ENCODE measurements around the gene ITGA1. TPM values are rescaled to one million over a fixed set of nuclear protein-coding genes. Genes with fewer than 3 reads are reported as not detected.

The ITGA1 gene
- total RNA-seq, 6 experiments from 2014 or later, result 46.9 to 101 (median 83.9) TPM

- Mint-ChIP-seq H3K9me3 (no peaks in the 10 kb centered on the region), H3K4me3 (peak overlapping the region; percentile 76), H3K4me1 (ENCODE audit: low read depth) (peaks cover 11% of the 10 kb centered on the region; the same call in 1 of the 2 replicates), H3K27ac (peak overlapping the region; percentile 77), H3K27me3 (ENCODE audit: insufficient read depth) (no peaks in the 10 kb centered on the region), H3K36me3 (ENCODE audit: low read depth) (peaks cover 21% of the 10 kb centered on the region)
- DNase-seq, result peak; percentile 62
- TF ChIP-seq CTCF (IDR thresholded peaks at IDR 0.05), result no peak
Measured at GRCh38 chr5:52853650-52854049, 65.9 kb downstream of the ITGA1 start.

GRCh38 chr5:52854301-52854700 lies 66.6 kb downstream of the ITGA1 start:
- no peaks in the 10 kb centered on the region for H3K27me3 Mint-ChIP-seq (ENCODE audit: insufficient read depth)
- H3K4me3 Mint-ChIP-seq, result peak overlapping the region; percentile 76
- H3K36me3 Mint-ChIP-seq (ENCODE audit: low read depth), result peaks cover 18% of the 10 kb centered on the region
- TF ChIP-seq CTCF (IDR thresholded peaks at IDR 0.05), result no peak
- H3K4me1 Mint-ChIP-seq (ENCODE audit: low read depth), result peaks cover 17% of the 10 kb centered on the region
- DNase-seq, result no peak
- no peaks in the 10 kb centered on the region for H3K9me3 Mint-ChIP-seq
- H3K27ac Mint-ChIP-seq, result peak overlapping the region; percentile 77

GRCh38 chr5:52854949-52855348 lies 67.2 kb downstream of the ITGA1 start:
- peaks cover 15% of the 10 kb centered on the region for H3K36me3 Mint-ChIP-seq (ENCODE audit: low read depth)
- peaks cover 23% of the 10 kb centered on the region for H3K4me1 Mint-ChIP-seq (ENCODE audit: low read depth)
- no peaks in the 10 kb centered on the region for H3K27me3 Mint-ChIP-seq (ENCODE audit: insufficient read depth)
- no peak for TF ChIP-seq CTCF (IDR thresholded peaks at IDR 0.05)
- H3K27ac Mint-ChIP-seq, result peak overlapping the region; percentile 77
- no peaks in the 10 kb centered on the region for H3K9me3 Mint-ChIP-seq
- H3K4me3 Mint-ChIP-seq, result peak overlapping the region; percentile 76; the same call in 1 of the 2 replicates
- DNase-seq, result no peak

DNA sequence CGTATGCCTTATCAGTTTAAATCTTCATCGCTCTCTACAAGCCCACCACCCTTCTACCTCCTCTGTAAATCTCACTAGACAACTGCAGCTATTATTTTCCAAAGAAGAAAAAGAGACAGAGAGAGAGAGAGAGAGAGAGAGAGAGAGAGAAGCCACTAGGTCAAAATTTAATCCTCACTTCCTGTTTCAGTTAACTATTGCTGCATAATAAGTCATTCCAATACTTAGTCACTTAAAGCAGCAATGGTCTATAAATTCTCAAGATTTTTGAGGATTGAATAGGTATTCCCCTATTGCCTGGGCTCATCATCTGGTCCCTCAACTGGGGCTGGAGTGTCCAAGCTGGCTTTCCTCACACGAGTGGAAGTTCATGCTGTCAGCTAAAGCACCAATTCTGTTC lies 68.8 kb downstream of the ITGA1 start:
- no peak overlapping the region for H3K4me3 Mint-ChIP-seq
- H3K27ac Mint-ChIP-seq, result no peak overlapping the region
- H3K4me1 Mint-ChIP-seq (ENCODE audit: low read depth), result peaks cover 25% of the 10 kb centered on the region
- H3K36me3 Mint-ChIP-seq (ENCODE audit: low read depth), result peaks cover 10% of the 10 kb centered on the region
- no peak for TF ChIP-seq CTCF (IDR thresholded peaks at IDR 0.05)
- DNase-seq, result peak; percentile 60
- no peaks in the 10 kb centered on the region for H3K9me3 Mint-ChIP-seq
- H3K27me3 Mint-ChIP-seq (ENCODE audit: insufficient read depth), result no peaks in the 10 kb centered on the region

DNA sequence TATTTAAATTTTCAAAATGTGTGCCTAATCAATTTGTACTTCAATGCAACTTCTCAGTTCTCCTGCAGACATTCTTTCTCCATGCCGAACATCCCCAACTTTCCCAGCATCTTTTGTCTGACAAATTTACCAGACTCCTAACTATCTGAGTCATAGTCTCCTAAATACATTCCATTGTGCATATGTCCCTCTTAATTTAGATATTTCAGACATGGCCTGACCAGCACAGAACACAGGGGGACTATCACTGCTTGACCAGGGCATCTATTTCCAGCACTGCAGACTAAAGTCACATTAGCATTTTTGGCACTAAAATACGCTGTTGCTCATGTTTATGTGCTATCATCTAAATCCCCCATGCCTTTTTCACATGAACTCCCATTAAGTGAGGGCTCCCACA lies 71.9 kb downstream of the ITGA1 start:
- Mint-ChIP-seq H3K9me3 (no peaks in the 10 kb centered on the region), H3K27ac (peak overlapping the region; percentile 75), H3K36me3 (ENCODE audit: low read depth) (0 out of 2 replicates have a peak, but pooled peaks cover 5% of the 10 kb centered on the region), H3K4me3 (peak overlapping the region; percentile 9; the same call in 1 of the 2 replicates), H3K4me1 (ENCODE audit: low read depth) (peaks cover 35% of the 10 kb centered on the region), H3K27me3 (ENCODE audit: insufficient read depth) (no peaks in the 10 kb centered on the region)
- peak; percentile 85 for DNase-seq
- TF ChIP-seq CTCF (IDR thresholded peaks at IDR 0.05), result no peak

DNA sequence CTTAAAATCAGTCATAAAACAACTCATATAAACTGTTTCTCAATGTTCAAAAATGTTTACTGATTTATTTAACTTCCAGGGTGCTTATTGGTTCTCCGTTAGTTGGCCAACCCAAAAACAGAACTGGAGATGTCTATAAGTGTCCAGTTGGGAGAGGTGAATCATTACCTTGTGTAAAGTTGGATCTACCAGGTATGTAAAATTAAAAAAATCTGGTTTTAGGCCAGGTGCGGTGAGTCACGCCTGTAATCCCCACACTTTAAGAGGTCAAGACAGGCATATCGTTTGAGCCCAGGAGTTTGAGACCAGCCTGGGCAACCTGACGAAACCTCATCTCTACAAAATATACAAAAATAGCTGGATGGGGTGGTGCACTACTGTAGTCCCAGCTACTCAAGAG lies 73.7 kb downstream of the ITGA1 start:
- no peak overlapping the region for H3K4me3 Mint-ChIP-seq
- H3K4me1 Mint-ChIP-seq (ENCODE audit: low read depth), result peaks cover 48% of the 10 kb centered on the region
- H3K27ac Mint-ChIP-seq, result no peak overlapping the region
- no peak for TF ChIP-seq CTCF (IDR thresholded peaks at IDR 0.05)
- H3K27me3 Mint-ChIP-seq (ENCODE audit: insufficient read depth), result no peaks in the 10 kb centered on the region
- no peak for DNase-seq
- H3K36me3 Mint-ChIP-seq (ENCODE audit: low read depth), result peaks cover 6% of the 10 kb centered on the region; the same call in 1 of the 2 replicates
- H3K9me3 Mint-ChIP-seq, result no peaks in the 10 kb centered on the region

Measured in HFFc6 (cell line).